ENCODE data around the gene ANKRD13A.

GRCh38 chr12:109998241-109998903, 858 bp upstream of the ANKRD13A start:
- TF ChIP-seq POLR2A (IDR thresholded peaks at IDR 0.05; ENCODE audit: low read depth, low read length): no peak; the same call in 1 of the 2 replicates
- no peak for TF ChIP-seq POLR2AphosphoS5 (IDR thresholded peaks at IDR 0.05; ENCODE audit: low read depth, low read length)
